Activated T-cell treated with anti-CD3 and anti-CD28 coated beads for 24 hours (primary cell): ENCODE measurements around the gene CBX2.

Source experiments
- DNase-seq: peaks from one replicate; pipeline ENCODE4 v3.0.0-alpha.2; 2020; ENCODE audit warnings: low read depth

CBX2 gene

DNA sequence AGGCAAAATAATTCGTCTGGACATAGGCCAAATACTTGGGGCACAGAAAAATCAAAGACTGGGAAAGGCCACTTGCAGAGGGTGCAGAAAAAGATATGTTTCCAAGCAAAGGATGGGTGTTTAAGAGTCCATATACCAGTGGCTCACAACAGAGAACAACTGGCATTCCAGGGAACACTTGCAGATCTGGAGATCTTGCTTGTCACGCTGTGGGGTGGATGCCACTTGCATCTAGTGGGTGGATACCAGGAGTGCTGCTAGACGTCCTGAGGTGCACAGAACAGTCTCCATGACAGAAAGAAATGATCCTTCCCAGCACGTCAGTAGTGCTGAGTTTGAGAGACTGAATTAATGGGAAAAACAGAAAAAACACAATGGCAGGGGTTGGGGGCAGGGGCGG lies 10.5 kb downstream of the CBX2 start:
- no peak for DNase-seq

DNA sequence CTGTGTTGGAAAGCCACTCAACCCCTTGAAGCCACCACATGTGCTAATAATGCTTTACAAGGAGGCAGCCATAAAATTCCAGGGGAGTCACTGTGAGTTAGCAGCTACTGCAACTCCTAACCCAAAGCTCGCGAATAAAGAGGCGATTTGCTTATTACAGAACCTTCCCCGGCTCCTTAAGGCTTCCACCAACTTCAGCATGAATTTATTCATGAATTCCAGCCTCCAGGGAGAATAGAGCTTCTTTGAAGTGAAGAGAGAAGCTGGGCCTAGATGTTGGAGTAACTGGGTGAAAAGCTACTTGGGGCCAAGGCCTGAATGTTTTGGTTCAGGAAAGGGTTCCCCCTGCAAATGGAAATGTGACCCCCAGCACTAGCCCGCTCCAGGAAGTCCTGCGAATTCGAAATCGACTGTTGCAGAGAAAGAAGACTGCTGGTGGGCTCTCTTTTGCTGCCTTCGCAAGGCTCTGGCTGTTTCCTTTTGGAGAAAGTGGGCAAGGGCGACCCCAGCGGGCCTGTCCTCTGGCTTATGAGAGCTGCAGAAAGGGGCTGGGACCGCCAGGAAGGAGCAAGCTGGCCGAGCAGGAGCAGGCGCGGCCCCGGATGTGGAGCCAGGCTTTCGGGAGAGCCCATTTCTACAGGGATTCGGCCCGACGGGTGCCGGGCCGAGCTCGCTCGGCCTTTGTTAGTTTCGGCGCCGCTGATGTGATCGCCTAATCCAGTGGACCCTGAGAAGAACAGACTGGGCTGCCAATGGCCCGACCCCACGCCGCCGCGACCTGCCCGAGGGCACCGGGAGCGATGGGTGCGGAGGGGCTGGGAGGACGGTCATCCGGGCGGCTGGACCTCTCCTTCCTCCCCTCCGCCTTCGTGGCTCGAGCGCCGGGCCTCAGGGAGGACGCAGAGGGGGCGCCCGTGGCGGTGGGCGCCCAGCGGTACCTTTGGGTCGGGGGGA lies 11.3 kb downstream of the CBX2 start:
- no peak for DNase-seq

DNA sequence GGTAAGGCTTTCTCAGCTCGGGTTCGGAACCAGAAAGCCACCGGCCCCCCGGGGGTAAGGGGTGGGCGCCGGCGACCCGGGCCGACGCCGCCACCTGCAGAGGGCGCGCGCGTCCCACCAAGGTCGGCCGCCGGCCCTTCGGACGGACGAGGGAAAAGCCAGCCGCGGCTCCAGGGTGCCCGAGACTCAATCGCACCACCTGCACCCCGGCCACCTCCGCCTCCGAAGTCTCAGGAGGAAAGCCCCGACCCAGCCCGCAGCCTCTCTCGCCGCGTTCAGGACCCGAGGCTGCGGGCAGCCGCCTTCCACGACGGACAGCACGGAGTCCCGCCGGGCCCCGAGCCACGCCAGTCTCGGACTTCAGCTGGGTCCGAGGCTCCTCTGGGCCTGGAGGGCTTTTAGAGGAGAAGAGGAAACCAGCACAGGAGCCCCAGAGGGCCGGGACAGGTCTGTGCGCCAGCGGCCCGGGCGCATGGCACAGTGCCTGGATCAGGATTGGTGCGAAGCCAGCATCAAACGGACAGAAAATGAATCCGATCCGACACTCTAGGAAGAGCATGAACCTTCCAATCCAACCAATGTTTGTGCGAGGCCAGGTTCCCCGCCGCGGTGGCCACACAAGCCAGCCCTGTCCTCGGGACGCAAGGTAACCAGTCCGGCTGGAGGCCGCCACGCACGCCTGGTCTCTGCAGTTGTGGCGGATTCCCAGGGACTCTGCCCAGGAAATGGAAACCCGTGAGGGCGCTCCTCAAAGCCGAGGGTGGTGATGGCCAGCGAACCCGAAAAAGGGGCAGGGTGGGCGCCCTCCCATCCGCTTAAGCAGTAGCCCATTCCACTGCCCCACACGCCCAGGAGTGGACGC lies 12.2 kb downstream of the CBX2 start:
- DNase-seq: no peak

- DNase-seq: no peak
Observed at GRCh38 chr17:79790805-79791734, 13.1 kb downstream of the CBX2 start.

DNA sequence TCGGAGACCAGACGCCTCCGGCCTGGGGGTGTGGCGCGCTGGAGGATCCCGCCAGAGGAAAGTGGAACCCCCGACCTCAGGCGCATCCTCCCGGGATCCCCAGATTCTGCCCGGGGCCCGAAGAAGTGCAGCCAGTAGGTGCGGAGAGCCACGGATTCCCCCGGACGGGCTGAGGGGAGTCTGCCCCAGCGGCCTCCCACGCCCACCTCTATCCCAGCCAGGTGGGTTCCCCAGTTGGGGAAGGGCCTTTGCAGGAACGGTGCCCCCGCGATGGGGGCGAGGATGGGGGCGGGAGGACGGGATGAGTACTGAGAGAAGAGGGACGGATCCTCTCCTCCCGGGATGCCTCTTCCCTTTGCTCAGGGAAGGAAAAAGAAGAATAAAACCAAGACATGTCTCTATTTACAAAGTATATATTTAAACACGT lies 13.8 kb downstream of the CBX2 start:
- DNase-seq: no peak

- DNase-seq: no peak
Observed at GRCh38 chr17:79792341-79792871, 14.5 kb downstream of the CBX2 start.

DNA sequence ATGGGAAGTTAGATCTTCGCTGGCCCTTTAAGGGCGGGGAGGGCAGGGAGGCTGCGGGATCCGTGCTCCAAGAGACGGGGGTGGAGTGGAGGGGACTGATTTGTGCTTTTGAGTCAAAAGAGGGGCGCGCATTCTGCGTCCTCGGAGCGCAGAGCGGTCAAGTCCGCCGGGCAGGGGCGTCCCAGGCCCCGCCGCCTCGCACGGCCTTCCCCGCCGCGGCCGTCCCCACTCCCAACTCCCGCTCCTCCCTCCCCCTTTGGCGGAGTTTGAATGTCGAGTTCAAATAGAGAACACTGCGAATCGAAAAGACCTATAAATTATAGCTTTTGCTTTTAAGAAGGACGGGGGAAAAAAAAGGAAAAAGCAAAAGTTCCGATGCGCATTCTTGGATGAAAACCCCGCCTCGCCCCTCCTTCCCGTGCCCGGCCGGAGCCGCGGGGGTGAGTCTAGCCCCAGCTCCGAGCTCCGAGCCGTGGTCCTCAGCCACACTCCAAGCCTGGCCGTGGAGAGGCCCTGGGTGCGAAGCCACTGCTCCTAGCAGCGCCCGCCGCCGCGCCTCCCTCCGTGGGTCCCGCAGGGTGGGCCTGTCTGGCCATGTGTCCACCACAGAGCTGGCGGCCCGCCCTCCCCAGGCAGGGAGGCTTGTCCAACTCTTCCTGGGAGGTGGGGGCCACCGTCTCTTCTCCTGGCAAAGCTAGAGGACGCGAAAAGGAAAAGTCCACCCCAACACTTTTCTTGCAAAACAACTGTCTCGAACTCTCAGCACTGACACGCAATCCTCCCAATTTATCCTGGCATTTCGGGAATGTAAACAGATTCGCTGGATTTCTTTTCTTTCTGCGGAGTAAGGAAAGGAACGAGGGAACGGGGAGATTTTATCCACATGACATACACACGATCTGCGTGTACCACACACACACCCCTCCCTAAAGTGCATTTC lies 15.3 kb downstream of the CBX2 start:
- no peak for DNase-seq

DNA sequence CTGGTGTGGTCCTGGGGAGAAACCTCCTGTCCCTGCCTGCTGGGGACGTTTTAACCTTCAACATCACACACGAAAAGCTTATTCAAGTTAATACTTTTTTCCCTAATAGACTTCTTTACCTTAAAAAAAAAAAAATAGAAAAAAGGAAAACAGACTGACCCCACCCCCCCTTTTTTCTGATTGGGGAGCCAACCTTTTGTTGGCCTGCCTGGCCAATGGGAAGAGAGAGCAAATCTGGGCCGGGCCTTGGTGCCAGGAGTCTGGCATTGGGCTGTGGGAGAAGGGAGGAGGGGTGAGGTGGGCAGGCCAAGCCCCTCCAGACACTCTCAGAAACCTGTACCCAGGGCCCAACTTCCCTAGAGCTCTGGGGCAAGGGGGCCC lies 16.0 kb downstream of the CBX2 start:
- DNase-seq: no peak

DNA sequence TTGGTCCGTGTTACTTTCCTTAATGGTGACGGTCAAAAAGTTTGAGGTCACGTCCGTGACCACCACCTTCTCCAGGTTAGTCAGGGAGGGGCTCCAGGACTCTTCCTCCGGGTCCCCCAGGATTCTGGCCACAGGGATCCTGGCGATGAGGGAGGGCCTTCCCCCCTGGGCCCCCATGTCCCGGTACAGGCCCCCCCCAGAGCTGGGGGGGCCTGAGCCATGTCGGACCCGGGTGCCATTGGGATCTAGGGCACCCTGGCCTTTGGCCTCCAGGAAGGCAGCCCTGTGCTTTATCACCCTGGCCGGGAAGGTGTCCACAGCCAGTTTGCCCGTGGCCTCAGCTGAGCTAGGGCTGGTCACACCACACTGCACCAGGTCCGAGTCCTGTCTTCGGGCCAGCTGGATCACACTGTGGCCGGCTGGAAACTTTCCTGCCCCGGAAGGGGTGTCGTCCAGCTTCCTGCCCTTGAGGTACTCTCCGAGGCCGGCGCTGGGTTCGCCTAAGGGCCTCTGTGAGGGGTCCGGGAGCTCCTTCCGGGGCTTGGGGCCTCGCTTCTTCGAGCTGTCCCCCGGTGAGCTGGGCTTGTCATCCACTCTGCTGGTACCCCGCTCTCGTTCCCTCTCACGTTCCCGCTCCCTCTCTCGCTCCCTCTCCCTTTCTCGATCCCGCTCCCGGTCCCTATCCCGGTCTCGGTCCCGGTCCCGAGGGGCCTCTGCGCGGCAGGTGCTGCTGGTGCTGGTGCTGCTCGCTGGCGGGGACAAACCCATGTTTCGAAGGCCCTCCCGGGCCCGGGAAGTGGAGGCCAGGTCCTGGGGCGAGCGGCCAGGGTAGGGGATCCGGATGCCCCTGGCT lies 16.9 kb downstream of the CBX2 start:
- DNase-seq: no peak

- no peak for DNase-seq
Observed at GRCh38 chr17:79795795-79796443, 18.0 kb downstream of the CBX2 start.

GRCh38 chr17:79796444-79796762 lies 18.5 kb downstream of the CBX2 start:
- no peak for DNase-seq

- DNase-seq: peak; percentile 99
Observed at GRCh38 chr17:79796763-79797491, 19.0 kb downstream of the CBX2 start, which contains the start of gene CBX8. Gene CBX8 (minus strand): TSS chr17:79797077. CDS start chr17:79796998, 79 bp downstream.

- no peak for DNase-seq
Observed at GRCh38 chr17:79797492-79798298, 19.7 kb downstream of the CBX2 start.

DNA sequence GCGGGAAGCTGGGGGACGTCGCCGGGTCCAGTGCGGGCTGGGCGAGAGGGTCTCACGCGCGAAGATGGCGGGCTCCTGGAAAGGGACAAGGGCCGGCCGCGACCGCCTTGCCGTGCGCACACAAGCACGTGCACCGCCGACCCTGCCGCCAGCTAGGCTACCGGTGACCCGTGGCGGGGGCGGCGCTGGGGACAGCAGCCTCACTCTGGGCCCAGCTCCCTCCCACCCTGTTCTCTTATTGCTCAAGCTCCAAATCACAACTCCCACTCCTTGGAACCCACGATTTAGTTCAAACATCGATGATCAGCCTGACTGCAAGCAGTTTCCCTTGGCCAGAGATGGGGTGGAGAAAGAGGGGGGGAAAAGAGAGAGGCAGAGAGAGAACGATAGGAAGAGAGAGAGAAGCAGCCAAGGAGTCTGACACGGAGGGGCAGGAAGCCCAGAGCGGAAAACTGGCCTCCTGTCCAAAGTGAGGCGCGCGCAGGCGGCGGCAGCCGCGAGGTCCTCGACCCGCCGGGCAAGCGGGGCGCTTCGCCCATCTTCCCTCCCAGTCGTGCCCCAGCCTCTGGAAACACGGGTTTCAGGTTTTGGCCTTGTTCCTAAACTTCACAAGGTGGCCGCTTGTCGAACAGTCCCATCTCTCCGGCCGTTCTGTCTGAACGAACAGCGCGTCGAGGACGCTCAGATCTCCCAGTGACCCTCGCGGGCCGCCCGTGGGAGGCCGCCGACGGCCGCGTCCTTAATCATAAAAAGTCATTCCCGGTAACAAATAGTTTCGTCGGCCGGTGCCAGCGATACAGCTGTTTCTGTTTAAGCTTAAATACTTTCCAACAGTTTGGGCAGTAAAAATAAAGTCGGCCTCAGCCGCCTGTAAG lies 20.6 kb downstream of the CBX2 start:
- DNase-seq: no peak

DNA sequence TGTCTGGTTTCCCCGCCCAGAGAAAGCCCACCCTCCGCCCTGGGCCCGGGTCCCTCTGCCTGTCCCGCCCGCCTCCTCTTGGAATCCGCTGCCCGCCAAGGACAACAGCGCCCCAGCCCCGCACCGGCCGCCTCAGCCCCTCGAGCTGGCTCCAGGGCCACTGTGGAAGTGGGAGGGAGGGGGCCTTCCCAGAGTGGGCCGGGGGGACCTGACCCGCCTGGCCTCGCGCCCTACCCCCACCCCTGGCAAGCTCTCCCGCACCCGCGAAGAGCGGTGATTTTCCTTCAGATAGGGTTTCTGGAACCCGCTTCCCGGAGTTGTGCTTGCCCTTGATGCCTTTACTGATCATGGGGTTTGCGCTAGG lies 21.2 kb downstream of the CBX2 start:
- DNase-seq: no peak

- no peak for DNase-seq
Observed at GRCh38 chr17:79799538-79800324, 21.8 kb downstream of the CBX2 start.
